ENCODE data around the gene VAPA.

The VAPA gene

DNA sequence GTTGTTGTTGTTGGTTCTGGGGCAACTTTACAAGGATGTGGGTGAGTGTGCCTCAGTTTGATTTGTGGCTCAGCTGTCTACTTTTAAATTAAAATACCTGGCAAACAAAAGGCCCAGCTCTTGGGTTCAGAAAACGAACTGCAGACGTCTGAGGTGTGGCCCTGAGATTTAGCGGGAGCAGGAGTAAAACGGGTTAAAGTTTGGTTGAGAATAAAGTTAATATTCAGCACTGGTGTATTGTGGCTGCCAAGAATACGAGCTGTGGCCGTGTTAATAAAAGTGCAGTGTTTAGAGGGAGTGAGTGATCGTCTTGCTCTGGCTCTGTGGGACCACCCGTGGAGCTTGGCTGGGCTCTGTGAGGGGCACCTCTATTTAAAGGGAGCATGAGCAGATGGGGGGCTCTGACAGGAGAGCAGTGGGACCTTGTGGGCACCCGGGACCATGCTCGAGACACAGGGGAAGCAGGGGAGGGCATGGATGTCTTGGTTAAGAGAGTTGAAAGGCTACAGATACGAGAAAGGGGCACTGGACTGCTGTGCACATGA, 80.3 kb downstream of the VAPA start:
- no peak overlapping the region for H3K4me3 ChIP-seq (ENCODE audit: low read depth, low read length)
- TF ChIP-seq, protein P1, sequence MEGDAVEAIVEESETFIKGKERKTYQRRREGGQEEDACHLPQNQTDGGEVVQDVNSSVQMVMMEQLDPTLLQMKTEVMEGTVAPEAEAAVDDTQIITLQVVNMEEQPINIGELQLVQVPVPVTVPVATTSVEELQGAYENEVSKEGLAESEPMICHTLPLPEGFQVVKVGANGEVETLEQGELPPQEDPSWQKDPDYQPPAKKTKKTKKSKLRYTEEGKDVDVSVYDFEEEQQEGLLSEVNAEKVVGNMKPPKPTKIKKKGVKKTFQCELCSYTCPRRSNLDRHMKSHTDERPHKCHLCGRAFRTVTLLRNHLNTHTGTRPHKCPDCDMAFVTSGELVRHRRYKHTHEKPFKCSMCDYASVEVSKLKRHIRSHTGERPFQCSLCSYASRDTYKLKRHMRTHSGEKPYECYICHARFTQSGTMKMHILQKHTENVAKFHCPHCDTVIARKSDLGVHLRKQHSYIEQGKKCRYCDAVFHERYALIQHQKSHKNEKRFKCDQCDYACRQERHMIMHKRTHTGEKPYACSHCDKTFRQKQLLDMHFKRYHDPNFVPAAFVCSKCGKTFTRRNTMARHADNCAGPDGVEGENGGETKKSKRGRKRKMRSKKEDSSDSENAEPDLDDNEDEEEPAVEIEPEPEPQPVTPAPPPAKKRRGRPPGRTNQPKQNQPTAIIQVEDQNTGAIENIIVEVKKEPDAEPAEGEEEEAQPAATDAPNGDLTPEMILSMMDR (IDR thresholded peaks at IDR 0.05; ENCODE audit: borderline replicate concordance, insufficient read depth, low read depth, low read length), result no peak

DNA sequence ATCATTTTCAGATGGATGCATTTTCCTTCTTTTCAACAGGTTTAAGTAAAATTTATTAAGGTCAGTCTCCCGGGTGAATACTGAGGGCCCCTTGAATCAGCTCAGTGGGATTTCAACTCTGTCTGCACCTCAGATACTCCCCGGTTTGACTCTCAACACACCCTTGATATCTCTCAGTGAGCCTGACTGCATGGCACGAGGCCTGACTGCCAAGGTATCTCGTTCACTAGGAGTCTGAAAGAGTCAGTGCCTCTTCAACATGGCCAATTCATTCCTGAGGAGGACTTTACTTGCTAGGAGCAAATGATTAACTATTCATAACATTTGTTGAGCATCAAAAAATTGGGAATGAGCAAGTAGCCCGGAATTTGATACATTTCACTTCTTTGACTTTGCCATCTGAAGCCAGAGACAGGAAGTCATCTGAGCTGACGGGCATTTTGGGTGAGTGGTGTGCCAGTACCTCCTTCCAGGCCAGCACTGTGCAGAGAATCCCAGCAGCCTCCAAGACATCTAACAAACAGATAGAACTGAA, 81.0 kb downstream of the VAPA start:
- no peak overlapping the region for H3K4me3 ChIP-seq (ENCODE audit: low read depth, low read length)
- TF ChIP-seq, protein P1 (IDR thresholded peaks at IDR 0.05; ENCODE audit: borderline replicate concordance, insufficient read depth, low read depth, low read length), result no peak

DNA sequence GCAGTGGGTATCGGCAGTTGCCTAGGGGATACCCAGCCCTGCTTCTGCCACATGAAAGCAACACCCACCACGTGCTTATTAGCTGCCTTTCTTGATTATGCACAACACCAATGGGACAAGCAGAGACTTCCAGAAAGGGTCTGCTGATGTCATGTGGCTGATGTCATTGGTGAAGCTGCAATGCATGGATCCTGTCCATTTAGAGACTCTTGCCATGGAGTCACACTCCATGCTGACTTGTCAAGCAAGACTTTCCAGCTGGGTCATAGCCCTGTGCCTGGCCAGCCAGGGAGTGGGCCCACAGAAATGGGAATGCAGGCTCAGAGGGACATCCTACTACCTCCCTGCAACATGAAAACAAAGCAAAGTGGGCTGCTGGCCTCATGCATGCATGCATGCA, 81.8 kb downstream of the VAPA start:
- no peak overlapping the region for H3K4me3 ChIP-seq (ENCODE audit: low read depth, low read length)
- TF ChIP-seq, protein P1 (IDR thresholded peaks at IDR 0.05; ENCODE audit: borderline replicate concordance, insufficient read depth, low read depth, low read length), result no peak

DNA sequence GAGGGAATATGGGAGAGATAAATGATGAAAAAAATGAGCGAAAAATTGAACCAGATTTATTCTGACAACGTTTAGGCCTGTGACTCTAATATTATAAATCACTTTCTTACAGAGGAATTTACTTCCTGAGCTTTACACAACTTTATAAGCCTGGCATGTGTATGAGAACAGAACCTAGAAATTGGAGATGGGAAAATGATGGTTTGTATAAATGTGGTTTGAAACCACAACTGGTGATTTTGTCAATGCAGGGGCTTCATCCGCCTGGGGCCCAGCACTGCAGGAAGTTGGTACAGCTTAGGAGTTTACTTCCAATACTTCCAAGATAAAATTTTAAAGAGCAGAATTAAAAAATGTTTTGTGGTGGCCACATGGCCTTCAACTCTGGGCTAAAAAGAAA, 82.3 kb downstream of the VAPA start:
- TF ChIP-seq, protein P1 (IDR thresholded peaks at IDR 0.05; ENCODE audit: borderline replicate concordance, insufficient read depth, low read depth, low read length), result no peak
- no peak overlapping the region for H3K4me3 ChIP-seq (ENCODE audit: low read depth, low read length)

DNA sequence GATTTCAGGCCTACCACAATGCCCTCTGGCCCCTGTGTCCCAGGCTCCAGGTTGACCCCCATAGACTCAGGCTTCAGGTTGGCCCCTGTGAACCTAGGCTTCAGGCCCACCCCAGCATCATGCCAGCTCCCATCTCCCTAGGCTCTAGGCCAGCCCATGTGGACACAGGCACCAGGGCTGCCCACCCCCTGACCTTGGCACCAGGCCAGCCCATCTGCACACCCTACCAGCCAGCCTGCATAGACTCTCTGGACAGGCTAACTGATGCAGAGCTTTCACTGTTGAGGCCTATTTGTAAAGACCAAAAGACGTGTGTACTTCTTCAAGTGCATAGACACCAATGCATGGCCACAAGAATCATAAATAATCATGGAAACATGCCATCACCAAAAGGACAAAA, 83.9 kb downstream of the VAPA start:
- no peak overlapping the region for H3K4me3 ChIP-seq (ENCODE audit: low read depth, low read length)
- TF ChIP-seq, protein P1 (IDR thresholded peaks at IDR 0.05; ENCODE audit: borderline replicate concordance, insufficient read depth, low read depth, low read length), result no peak

DNA sequence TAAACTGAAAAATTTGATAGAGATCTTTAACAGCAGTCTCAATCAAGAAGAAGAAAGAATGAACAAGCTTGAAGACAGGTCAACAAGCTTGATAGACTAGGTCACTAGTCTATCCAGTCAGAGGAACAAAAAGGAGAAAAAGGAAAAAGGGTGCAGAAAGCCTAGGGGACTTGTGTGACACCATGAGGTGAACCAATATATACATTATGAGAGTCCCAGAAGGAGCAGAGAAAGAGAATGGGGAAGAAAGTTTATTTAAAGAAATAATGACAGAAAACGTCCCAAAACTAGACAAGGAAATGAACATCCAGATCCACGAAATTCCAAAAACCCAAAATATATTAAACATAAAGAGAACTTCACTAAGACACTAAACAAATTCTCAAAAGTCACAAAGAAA, 84.5 kb downstream of the VAPA start:
- TF ChIP-seq, protein P1 (IDR thresholded peaks at IDR 0.05; ENCODE audit: borderline replicate concordance, insufficient read depth, low read depth, low read length), result no peak

DNA sequence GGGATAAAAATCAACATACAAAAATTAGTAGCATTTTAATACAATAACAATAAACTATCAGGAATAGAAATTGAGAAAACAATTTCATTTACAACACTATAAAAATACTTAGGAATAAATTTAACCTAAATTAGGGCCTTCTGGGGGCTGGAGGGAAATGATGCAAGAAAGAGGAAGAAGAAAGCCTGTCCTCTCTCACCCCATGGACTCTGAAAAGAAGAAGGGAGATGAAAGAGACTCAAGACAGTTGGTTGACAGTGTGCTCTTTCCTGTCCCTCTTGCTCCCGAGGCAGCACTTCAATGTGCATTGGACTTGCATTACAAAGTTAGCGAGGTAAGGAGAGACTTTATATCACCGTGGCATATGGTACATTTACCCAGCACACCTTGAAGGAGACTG, 88.5 kb downstream of the VAPA start:
- TF ChIP-seq, protein P1 (IDR thresholded peaks at IDR 0.05; ENCODE audit: borderline replicate concordance, insufficient read depth, low read depth, low read length), result no peak
- H3K4me3 ChIP-seq (ENCODE audit: low read depth, low read length), result no peak overlapping the region

More for the DNA sequence above, 84.5 kb downstream of the VAPA start:
- H3K4me3 ChIP-seq (ENCODE audit: low read depth, low read length), result no peak overlapping the region
